Mammary epithelial cell (primary cell): ENCODE results near the gene PRAMEF17.
"Not testable (repeated sequence)": the region's sequence is repeated elsewhere in the genome, so short reads cannot be mapped to it uniquely, and the experiment has no call there.

Experiments
- CTCF ChIP-seq, 2 donors: IDR thresholded peaks in 1 of 2; conservative IDR thresholded peaks in 1 of 2; 2 replicates each; pipeline ENCODE4 v1.5.1; 2011 to 2012; ENCODE audit warnings: inconsistent platforms in 2 of 2, low read length in 2 of 2, mild to moderate bottlenecking in 2 of 2, control low read depth in 1 of 2, low read depth in 1 of 2; ENCODE audit not compliant: insufficient read depth in 1 of 2; ENCODE audit errors: extremely low read depth in 1 of 2
- EZH2 ChIP-seq: IDR thresholded peaks from 2 replicates; pipeline ENCODE4 v1.6.1; 2012; ENCODE audit warnings: low read length, inconsistent platforms, borderline replicate concordance

- not testable (repeated sequence) for TF ChIP-seq CTCF (conservative IDR thresholded peaks at IDR 0.05 in 1 of 2, IDR thresholded peaks at IDR 0.05 in 1 of 2; ENCODE audit: extremely low read depth in 1 of 2, insufficient read depth in 1 of 2, low read depth in 1 of 2, low read length in 2 of 2); EZH2
These were observed 35.0 kb upstream of the PRAMEF17 start for GRCh38 chr1:13354475-13354874.
